Lower leg skin (tissue), 3 donors: Measurements from ENCODE around the gene MCM9.

Experiments
- POLR2A ChIP-seq, 2 donors: fragments of 450-650 bp; IDR thresholded peaks; one replicate each; pipeline ENCODE4 v1.6.1; 2016 to 2017; ENCODE audit warnings: antibody characterized with exemption in 2 of 2, mild to moderate bottlenecking in 1 of 2, moderate library complexity in 1 of 2
- TF ChIP-seq, protein P1 (sequence below), 3 donors: fragments of 450-650 bp; IDR thresholded peaks; one replicate each; pipeline ENCODE4 v1.5.1; 2016; ENCODE audit warnings: antibody characterized with exemption in 3 of 3, mild to moderate bottlenecking in 3 of 3, moderate library complexity in 2 of 3

DNA sequence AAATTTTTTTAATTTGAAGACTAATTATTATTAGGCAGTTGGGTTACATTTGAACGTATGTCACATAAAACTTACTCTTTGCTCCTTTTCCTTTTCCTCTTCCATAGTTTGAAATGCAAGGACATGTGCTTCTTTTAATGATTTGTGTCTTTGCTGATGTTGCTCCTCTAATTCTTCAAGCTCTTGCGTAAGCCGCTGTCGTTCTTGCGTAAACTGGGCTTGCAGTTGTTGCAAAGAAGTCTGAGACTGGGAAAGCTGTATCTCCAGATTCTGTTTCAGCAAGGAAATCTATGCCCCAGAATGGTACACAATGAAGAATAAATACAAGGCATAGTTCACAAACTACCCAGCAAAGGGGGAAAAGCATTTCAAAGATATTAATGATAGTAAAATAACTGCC, 45.1 kb upstream of the MCM9 start:
- TF ChIP-seq, protein P1, sequence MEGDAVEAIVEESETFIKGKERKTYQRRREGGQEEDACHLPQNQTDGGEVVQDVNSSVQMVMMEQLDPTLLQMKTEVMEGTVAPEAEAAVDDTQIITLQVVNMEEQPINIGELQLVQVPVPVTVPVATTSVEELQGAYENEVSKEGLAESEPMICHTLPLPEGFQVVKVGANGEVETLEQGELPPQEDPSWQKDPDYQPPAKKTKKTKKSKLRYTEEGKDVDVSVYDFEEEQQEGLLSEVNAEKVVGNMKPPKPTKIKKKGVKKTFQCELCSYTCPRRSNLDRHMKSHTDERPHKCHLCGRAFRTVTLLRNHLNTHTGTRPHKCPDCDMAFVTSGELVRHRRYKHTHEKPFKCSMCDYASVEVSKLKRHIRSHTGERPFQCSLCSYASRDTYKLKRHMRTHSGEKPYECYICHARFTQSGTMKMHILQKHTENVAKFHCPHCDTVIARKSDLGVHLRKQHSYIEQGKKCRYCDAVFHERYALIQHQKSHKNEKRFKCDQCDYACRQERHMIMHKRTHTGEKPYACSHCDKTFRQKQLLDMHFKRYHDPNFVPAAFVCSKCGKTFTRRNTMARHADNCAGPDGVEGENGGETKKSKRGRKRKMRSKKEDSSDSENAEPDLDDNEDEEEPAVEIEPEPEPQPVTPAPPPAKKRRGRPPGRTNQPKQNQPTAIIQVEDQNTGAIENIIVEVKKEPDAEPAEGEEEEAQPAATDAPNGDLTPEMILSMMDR (IDR thresholded peaks at IDR 0.05): no peak
- no peak for TF ChIP-seq POLR2A (IDR thresholded peaks at IDR 0.05)
